H9 (cell line): ENCODE measurements around the gene ZNF593. TPM values are rescaled to one million over a fixed set of nuclear protein-coding genes. Genes with fewer than 3 reads are reported as not detected.

ENCODE experiments used
- DNase-seq: peaks from one replicate; pipeline ENCODE4 v3.0.0-alpha.2; 2017
- H2AFZ ChIP-seq: one replicate; pipeline ENCODE4 v1.6.1; 2013; ENCODE audit warnings: mild to moderate bottlenecking, low read length, control low read depth, moderate library complexity
- H2AK5ac ChIP-seq: 2 replicates; pipeline ENCODE4 v1.6.1; 2013; ENCODE audit warnings: low read length, control low read depth, mixed read lengths; ENCODE audit not compliant: insufficient read length
- H2BK120ac ChIP-seq: one replicate; pipeline ENCODE4 v1.6.1; 2013; ENCODE audit warnings: low read depth, mild to moderate bottlenecking, low read length, control low read depth, inconsistent platforms; ENCODE audit not compliant: poor library complexity, severe bottlenecking
- H2BK12ac ChIP-seq: 2 replicates; pipeline ENCODE4 v1.6.1; 2013; ENCODE audit warnings: low read length, control low read depth, mixed read lengths, low read depth; ENCODE audit not compliant: insufficient read length
- H2BK15ac ChIP-seq: 2 replicates; pipeline ENCODE4 v1.6.1; 2013; ENCODE audit warnings: low read depth, low read length, control low read depth
- H2BK20ac ChIP-seq: one replicate; pipeline ENCODE4 v1.6.1; 2013; ENCODE audit warnings: low read depth, mild to moderate bottlenecking, low read length, control low read depth, inconsistent platforms; ENCODE audit not compliant: poor library complexity, severe bottlenecking
- H2BK5ac ChIP-seq: 2 replicates; pipeline ENCODE4 v1.6.1; 2013; ENCODE audit warnings: low read length, control low read depth, mixed read lengths; ENCODE audit not compliant: insufficient read length
- H3K14ac ChIP-seq: 2 replicates; pipeline ENCODE4 v1.6.1; 2013; ENCODE audit warnings: low read length, control low read depth; ENCODE audit not compliant: insufficient read depth
- H3K18ac ChIP-seq: 2 replicates; pipeline ENCODE4 v1.6.1; 2013; ENCODE audit warnings: low read depth, mild to moderate bottlenecking, mixed read lengths, low read length, control low read depth; ENCODE audit not compliant: insufficient read length
- H3K23ac ChIP-seq: 2 replicates; pipeline ENCODE4 v1.6.1; 2013; ENCODE audit warnings: low read length, control low read depth, mixed read lengths, low read depth; ENCODE audit not compliant: insufficient read length
- H3K23me2 ChIP-seq: 2 replicates; pipeline ENCODE4 v1.6.1; 2013; ENCODE audit warnings: low read depth, mild to moderate bottlenecking, mixed read lengths, low read length, control low read depth; ENCODE audit not compliant: insufficient read length, poor library complexity, severe bottlenecking
- H3K27ac ChIP-seq: 2 replicates; pipeline ENCODE4 v1.5.1; 2013; ENCODE audit warnings: low read length, control low read depth, mixed read lengths, low read depth; ENCODE audit not compliant: insufficient read length
- H3K27me3 ChIP-seq: 2 replicates; pipeline ENCODE4 v1.6.1; 2013; ENCODE audit warnings: low read length, control low read depth, inconsistent platforms; ENCODE audit not compliant: insufficient read depth
- H3K4ac ChIP-seq: 2 replicates; pipeline ENCODE4 v1.6.1; 2013; ENCODE audit warnings: low read depth, mild to moderate bottlenecking, control low read depth, inconsistent platforms, low read length, moderate library complexity
- H3K4me1 ChIP-seq: 2 replicates; pipeline ENCODE4 v1.6.1; 2013; ENCODE audit warnings: low read length, control low read depth, inconsistent platforms; ENCODE audit not compliant: insufficient read depth
- H3K4me2 ChIP-seq: 2 replicates; pipeline ENCODE4 v1.6.1; 2013; ENCODE audit warnings: low read length, control low read depth, mixed read lengths; ENCODE audit not compliant: insufficient read length, insufficient read depth
- H3K56ac ChIP-seq: 2 replicates; pipeline ENCODE4 v1.6.1; 2013; ENCODE audit warnings: low read depth, mild to moderate bottlenecking, mixed read lengths, low read length, control low read depth; ENCODE audit not compliant: insufficient read length
- H3K79me1 ChIP-seq: 2 replicates; pipeline ENCODE4 v1.6.1; 2013; ENCODE audit warnings: low read depth, mild to moderate bottlenecking, moderate library complexity, low read length, control low read depth, inconsistent platforms; ENCODE audit not compliant: insufficient read depth, poor library complexity, severe bottlenecking
- H3K79me2 ChIP-seq: 2 replicates; pipeline ENCODE4 v1.6.1; 2013; ENCODE audit warnings: low read length, control low read depth, inconsistent platforms; ENCODE audit not compliant: insufficient read depth
- H3K9ac ChIP-seq: 2 replicates; pipeline ENCODE4 v1.6.1; 2013; ENCODE audit warnings: low read length, control low read depth, mixed read lengths; ENCODE audit not compliant: insufficient read length; ENCODE audit errors: extremely low read depth
- H3K9me3 ChIP-seq: one replicate; pipeline ENCODE4 v1.6.1; 2013; ENCODE audit warnings: low read depth, low read length, inconsistent platforms; ENCODE audit not compliant: control insufficient read depth
- H3T11ph ChIP-seq: one replicate; pipeline ENCODE4 v1.6.1; 2013; ENCODE audit warnings: mild to moderate bottlenecking, low read length, control low read depth, inconsistent platforms
- H4K20me1 ChIP-seq: one replicate; pipeline ENCODE4 v1.6.1; 2013; ENCODE audit not compliant: control insufficient read depth, insufficient read length, insufficient read depth
- H4K5ac ChIP-seq: 2 replicates; pipeline ENCODE4 v1.6.1; 2013; ENCODE audit warnings: low read depth, mild to moderate bottlenecking, mixed read lengths, low read length, control low read depth; ENCODE audit not compliant: insufficient read length
- H4K8ac ChIP-seq: replicated peaks from 2 replicates; pipeline ENCODE4 v1.6.1; 2013; ENCODE audit warnings: low read length, control low read depth, mixed read lengths, low read depth; ENCODE audit not compliant: insufficient read length
- H4K91ac ChIP-seq: 2 replicates; pipeline ENCODE4 v1.6.1; 2013; ENCODE audit warnings: low read depth, mild to moderate bottlenecking, moderate library complexity, mixed read lengths, low read length, control low read depth; ENCODE audit not compliant: insufficient read length
- H3K27ac Mint-ChIP-seq, 3 experiments: 2 replicates in 2 of 3; 3 replicates in 1 of 3; pipeline ENCODE4 v1.8.0; 2020 to 2021; ENCODE audit warnings: mixed read lengths in 3 of 3, mild to moderate bottlenecking in 1 of 3, moderate library complexity in 1 of 3
- H3K27me3 Mint-ChIP-seq: 2 replicates; pipeline ENCODE4 v1.8.0; 2021; ENCODE audit warnings: low read depth, mild to moderate bottlenecking, moderate library complexity, mixed read lengths
- H3K36me3 Mint-ChIP-seq, 3 experiments: 2 replicates in 2 of 3; 3 replicates in 1 of 3; pipeline ENCODE4 v1.8.0; 2020 to 2021; ENCODE audit warnings: low read depth in 3 of 3, mixed read lengths in 3 of 3; ENCODE audit not compliant: insufficient read depth in 1 of 3
- H3K4me1 Mint-ChIP-seq, 2 experiments: 2 replicates each; pipeline ENCODE4 v1.8.0; 2020; ENCODE audit warnings: mixed read lengths in 2 of 2
- H3K4me3 Mint-ChIP-seq, 2 experiments: 2 replicates in 1 of 2; 3 replicates in 1 of 2; pipeline ENCODE4 v1.8.0; 2020 to 2021; ENCODE audit warnings: mild to moderate bottlenecking in 2 of 2, mixed read lengths in 2 of 2, moderate library complexity in 1 of 2
- H3K9me3 Mint-ChIP-seq, 2 experiments: 2 replicates in 1 of 2; 3 replicates in 1 of 2; pipeline ENCODE4 v1.8.0; 2020; ENCODE audit warnings: mild to moderate bottlenecking in 2 of 2, mixed read lengths in 2 of 2, moderate library complexity in 1 of 2
- CTCF ChIP-seq: fragments of 200-600 bp; sonication (generic); conservative IDR thresholded peaks from 3 replicates; pipeline ENCODE4 v1.8.0; 2021; ENCODE audit warnings: antibody characterized with exemption, mild to moderate bottlenecking
- WGBS: extraction: QIAGEN DNeasy Blood & Tissue Kit; methylation state at CpG from one replicate; pipeline ENCODE4 v1.1.7; 2013; ENCODE audit warnings: missing lambda C conversion rate, low lambda C conversion rate, mixed read lengths; ENCODE audit not compliant: insufficient read length; ENCODE audit errors: extremely low coverage; 5-methylcytosine and 5-hydroxymethylcytosine counted together
- total RNA-seq: library from RNA; stranded (reverse); gene quantifications from 2 replicates; pipeline ENCODE4 v1.2.1, GENCODE V29; 2021

The ZNF593 gene
- total RNA-seq, 1 experiment from 2014 or later, result 48.2 TPM

- no peak overlapping the region for H3K27ac Mint-ChIP-seq
- Histone ChIP-seq H3K23me2 (no peaks in the 10 kb centered on the region), H2BK20ac (no peak overlapping the region), H4K8ac (no peak overlapping the region), H4K91ac (no peak overlapping the region), H3K27ac (no peak overlapping the region), H3K14ac (no peak overlapping the region), H3K23ac (no peak overlapping the region), H3K79me1 (no peaks in the 10 kb centered on the region), H3K56ac (no peak overlapping the region), H2AFZ (no peak overlapping the region), H2BK12ac (no peak overlapping the region), H2BK5ac (no peak overlapping the region), H4K5ac (no peak overlapping the region), H3K27me3 (no peaks in the 10 kb centered on the region), H4K20me1 (no peaks in the 10 kb centered on the region), H2AK5ac (no peak overlapping the region), H2BK120ac (no peak overlapping the region), H3K79me2 (no peaks in the 10 kb centered on the region), H3K4me2 (no peak overlapping the region), H3K4ac (no peak overlapping the region), H3T11ph (no peak overlapping the region), H3K9me3 (no peaks in the 10 kb centered on the region), H3K9ac (no peak overlapping the region), H3K18ac (no peak overlapping the region), H3K4me1 (no peaks in the 10 kb centered on the region), H2BK15ac (no peak overlapping the region)
- no peak for DNase-seq
- H3K27me3 Mint-ChIP-seq, result peaks cover 8% of the 10 kb centered on the region
- H3K4me3 Mint-ChIP-seq, result no peak overlapping the region
- TF ChIP-seq CTCF, result no peak
- no peaks in the 10 kb centered on the region for H3K9me3 Mint-ChIP-seq
- no peaks in the 10 kb centered on the region for H3K36me3 Mint-ChIP-seq
- WGBS, result no CpG with 5 or more reads among the region's 3 CpGs
- peaks cover 16 to 23% of the 10 kb centered on the region in 2 experiments for H3K4me1 Mint-ChIP-seq
Observed at GRCh38 chr1:26195805-26196204, 26.1 kb downstream of the ZNF593 start.
